Measurements from ENCODE around the gene SH2D3A.

DNA sequence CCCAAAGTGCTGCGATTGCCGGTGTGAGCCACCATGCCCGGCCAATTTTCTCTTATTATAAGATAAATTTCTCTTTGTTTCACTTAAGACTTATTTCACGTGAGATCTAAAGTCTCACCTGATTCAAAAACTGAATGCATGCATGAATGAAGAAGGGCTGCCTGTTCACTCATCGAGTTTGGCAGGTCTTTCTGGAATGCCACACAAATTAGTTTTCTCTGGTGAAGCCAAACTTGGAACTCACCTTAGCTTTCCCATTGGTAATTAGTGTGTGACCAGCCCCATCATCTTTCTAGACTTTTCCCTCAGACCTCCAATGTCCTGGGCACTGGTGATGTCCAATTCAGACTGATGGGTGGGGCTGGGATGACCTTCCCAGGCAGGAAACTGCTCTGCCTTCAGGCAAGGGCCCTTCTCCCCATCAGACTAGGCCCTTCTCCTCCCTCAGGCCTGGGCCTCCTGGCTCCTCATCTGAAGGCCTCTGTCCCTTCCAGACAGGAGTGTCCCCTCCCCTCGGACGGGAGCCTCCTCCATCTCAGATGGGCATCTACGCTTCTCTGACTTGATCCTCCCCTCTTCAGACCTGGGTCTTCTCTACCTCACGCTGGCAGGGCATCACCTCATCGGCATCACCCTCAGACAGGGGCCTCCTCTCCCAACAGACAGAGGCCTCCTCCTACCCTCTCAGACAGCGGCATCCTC is 61.2 kb downstream of the SH2D3A start:
- no peak for TF ChIP-seq EZH2phosphoT487 (IDR thresholded peaks at IDR 0.05; ENCODE audit: low read length)
- TF ChIP-seq, protein P1, sequence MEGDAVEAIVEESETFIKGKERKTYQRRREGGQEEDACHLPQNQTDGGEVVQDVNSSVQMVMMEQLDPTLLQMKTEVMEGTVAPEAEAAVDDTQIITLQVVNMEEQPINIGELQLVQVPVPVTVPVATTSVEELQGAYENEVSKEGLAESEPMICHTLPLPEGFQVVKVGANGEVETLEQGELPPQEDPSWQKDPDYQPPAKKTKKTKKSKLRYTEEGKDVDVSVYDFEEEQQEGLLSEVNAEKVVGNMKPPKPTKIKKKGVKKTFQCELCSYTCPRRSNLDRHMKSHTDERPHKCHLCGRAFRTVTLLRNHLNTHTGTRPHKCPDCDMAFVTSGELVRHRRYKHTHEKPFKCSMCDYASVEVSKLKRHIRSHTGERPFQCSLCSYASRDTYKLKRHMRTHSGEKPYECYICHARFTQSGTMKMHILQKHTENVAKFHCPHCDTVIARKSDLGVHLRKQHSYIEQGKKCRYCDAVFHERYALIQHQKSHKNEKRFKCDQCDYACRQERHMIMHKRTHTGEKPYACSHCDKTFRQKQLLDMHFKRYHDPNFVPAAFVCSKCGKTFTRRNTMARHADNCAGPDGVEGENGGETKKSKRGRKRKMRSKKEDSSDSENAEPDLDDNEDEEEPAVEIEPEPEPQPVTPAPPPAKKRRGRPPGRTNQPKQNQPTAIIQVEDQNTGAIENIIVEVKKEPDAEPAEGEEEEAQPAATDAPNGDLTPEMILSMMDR (IDR thresholded peaks at IDR 0.05; ENCODE audit: low read length): no peak
